HG02798 (cell line): ENCODE measurements around the gene NRG2.

Experiments used
- ATAC-seq: cut with Tn5 transposase; IDR thresholded peaks from one replicate; pipeline ENCODE4 v1.9.1; 2021; ENCODE audit warnings: mild to moderate bottlenecking; ENCODE audit not compliant: unreplicated experiment, poor library complexity

The NRG2 gene

GRCh38 chr5:139911425-139912120, 131.5 kb downstream of the NRG2 start:
- ATAC-seq: no peak

DNA sequence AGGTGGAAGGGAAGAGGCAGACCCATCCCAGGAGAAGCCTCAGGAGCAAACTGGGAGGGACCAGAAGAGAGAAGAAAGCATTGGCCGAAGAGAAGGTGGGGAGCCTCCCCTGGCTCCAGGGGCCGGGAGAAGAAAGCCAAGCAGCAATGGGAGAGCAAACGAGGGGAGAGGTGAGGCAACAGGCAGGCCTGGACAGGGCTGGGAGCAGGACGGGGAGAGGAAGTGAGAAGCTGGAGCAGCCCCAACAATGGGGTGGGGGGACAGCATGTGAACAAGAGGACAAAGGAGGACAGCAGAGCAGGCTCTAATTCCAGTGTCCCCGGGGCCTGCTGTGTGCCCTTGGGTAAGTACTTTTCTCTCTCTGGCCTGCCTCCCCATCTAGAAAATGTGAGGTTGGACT, 132.2 kb downstream of the NRG2 start:
- no peak for ATAC-seq

- ATAC-seq: no peak
Measured at GRCh38 chr5:139910036-139910435, 133.1 kb downstream of the NRG2 start.

DNA sequence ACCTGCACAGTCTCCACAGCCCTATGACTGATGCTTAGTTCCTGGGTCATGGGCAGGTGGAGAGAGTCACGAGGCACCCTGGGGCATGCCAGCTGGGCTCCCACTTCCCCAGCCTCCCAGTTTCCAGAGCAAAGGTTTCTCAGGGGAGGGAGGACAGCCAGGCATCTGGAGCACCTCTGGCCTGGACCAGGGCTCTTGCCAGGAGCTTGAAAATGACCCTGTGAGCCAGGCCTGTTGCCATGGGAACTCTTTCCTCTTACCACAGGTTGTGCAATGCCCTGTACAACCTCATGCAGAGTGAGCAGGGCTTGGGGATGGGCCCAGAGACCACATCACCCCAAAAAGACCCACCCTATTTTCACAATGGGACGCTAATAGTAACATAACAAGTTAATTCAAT, 134.3 kb downstream of the NRG2 start:
- no peak for ATAC-seq

DNA sequence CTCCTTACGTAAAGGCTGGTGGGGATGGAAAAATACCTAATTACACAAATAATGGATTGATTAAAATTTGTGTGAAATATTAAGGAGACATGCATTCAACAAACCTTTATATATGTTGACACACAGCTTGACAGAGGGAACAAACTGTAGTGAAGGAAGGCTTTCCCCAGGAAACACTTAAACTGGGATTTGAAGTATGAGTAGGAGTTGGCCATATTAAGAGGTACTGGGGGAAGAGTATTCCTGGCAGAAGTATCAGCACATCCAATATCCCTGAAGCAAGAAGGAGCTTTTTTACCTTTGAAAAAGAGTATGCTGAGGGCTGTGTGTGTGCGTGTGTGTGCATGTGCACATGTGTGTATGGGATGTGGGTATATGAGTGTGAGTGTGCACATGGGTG, 136.4 kb downstream of the NRG2 start:
- ATAC-seq: no peak

DNA sequence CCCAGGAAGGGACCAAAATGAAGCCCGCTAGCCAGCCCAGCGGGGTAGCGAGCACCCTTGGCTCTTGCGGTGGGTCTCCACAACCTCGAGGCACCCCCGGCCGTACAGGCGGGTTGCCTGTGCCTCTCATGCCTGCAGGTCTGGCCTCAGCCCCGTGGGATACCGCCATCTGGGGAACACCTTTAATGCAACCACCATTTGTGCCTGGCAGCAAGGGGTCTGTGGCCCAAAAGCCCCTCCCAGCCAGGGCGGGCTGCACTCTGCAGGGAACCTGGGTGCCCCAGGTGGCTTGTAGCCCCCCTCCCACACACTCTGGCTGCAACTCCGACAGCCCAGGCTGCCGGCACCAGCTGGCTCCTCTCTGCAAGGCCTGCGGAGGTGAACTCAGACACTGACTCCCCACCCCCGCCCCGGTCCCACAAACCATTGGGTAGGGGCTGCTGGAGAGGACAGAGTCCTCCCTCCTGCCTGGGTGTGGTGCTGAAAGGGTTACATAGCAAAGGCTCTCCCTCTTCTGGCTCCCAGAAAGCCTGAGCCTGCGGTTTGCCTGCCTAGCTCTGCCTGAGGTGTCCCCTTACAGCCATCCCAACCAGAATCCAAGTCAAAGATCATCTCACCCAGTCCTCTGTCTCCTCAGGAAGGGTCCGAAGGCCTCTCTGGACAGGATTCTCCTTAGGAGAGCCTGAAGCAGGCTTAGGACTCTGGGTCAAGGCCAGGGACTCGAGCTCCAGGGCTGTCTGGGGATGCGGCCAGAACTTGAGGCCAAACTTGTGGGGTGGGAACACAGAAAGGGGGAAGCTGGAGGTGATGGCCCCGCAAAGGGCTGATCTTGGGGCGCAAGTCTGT, 138.1 kb downstream of the NRG2 start:
- no peak for ATAC-seq

GRCh38 chr5:139904566-139904815, 138.6 kb downstream of the NRG2 start:
- peak; percentile 6 for ATAC-seq

- ATAC-seq: peak; percentile 33
Measured at GRCh38 chr5:139903795-139904565, 139.1 kb downstream of the NRG2 start.

DNA sequence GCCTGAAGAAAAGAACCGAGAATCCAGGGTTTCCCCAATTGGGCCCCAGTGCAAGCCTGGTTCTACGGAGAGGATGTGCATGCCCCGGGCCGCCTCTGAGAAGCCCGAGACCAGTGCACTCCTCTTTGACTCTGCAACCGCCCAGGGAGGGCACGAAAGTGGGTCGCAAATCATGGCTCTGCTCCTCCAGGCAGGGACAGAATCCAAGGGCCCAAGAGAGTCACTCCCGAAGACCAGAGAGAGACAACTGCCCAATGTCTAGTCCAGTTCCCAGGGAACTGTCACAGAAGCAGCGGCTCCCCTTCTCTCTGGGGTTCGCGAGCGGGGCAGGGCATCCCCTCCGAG, 139.7 kb downstream of the NRG2 start:
- ATAC-seq: no peak

- ATAC-seq: no peak
Measured at GRCh38 chr5:139901986-139902385, 141.1 kb downstream of the NRG2 start.

- no peak for ATAC-seq
Measured at GRCh38 chr5:139901251-139901575, 141.9 kb downstream of the NRG2 start.

DNA sequence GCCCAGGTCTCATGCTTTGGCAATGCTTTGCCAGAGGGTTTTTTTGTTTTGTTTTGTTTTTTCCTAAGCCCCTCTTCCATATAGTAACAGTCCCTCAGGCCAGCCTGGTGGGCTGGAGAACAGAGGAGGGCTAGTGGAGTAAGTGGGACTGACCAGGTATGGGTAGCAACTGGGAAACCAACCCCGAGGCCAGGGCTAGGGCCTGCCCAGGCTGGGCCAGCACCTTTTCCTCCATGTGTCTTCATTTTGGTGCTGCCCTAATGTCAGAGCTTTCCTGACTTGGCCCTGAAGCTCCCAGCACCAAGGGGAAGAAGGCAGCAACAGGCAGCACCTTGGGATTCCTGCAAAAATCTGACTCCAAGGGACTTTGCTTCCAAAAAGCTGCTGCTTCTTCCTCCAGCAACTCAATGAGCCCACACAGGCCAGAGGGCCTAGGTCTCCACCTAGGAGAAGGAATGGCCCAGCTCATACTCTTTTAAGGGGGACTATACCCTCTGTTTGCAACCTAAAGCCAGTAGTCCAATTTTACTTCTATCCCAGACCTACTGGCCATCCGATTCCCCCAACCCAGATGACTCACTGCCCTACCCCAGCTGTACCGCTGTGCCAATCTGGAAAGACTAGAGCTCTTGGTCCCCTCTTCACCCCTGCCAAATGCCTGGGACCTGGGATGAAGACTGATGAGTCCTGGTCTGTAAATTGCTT, 142.4 kb downstream of the NRG2 start:
- no peak for ATAC-seq

DNA sequence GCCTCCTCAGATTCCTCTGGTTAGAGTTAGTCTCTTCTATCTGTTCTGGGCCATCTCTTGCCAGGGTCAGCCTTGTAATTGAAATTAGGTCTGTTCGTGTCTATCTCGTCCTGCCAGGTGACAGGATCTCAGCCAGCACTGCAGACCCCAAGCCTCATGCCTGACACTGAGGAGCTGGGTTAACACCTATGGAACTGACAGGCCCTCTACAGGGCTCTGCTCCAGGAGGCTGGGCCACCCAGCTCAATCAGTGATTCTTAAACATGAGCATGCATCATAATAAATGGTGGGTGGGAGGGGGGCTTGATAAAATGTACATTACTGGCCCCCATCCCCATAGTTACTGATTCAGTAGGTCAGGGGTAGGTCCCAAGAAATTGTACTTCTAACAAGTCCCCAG, 144.1 kb downstream of the NRG2 start:
- no peak for ATAC-seq

- no peak for ATAC-seq
Measured at GRCh38 chr5:139897982-139898381, 145.1 kb downstream of the NRG2 start.

DNA sequence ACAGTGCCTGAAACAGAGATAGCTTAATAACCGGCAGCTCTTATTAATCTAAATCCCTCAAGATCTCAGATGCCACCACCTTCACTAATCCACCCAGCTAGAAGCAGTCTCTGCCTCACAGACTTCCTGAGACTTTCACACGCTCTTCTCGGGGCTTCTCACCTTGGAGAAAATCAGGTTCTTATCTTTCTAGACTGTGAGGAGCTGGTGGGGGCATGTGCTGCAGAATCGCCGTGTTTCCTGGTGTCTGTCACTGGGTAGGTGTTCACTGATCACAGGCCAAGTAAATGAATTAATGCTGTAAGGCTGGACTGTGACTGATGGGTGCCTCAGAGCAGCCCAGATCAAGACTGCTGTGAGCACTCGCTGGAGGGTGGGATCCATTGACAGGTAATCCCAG, 145.8 kb downstream of the NRG2 start:
- ATAC-seq: no peak

DNA sequence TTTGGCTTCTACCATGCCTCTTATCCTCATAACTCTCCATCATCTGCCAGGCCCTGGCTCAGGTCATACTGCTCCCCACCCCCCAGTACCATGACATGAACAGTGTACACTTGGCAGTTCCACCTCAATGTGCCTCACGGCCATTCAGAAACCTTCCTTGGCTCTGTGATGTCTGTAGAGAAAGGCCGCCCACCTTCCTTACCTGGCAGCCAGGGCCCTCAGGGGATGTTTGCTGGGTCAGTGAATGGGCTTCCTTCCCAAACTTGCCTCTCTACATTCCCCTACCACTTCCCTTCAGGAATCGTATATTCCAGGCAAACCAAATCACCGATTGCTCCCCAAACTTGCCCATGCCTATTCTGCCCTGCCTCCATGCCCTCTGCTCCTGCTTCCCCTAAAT, 146.4 kb downstream of the NRG2 start:
- no peak for ATAC-seq

DNA sequence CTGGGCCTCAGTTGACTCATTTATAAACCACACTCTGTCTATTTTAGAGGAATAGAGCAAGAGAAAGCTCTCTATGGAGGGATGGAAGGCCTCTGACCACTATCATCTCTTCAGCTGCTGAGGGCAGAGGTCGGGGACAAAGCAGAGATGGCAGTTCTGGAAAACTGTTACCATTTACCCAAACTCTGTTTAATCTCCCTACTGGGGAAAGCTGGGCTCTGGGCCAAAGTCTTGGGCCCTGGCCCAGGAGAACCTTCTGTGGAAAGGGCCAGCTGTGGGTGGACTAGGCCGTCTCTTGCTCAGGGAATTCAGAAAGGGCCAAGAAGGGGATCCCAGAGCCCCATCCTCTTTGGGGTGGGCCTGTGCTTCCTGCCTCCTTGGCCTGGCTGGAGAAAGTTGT, 147.5 kb downstream of the NRG2 start:
- no peak for ATAC-seq

- no peak for ATAC-seq
Measured at GRCh38 chr5:139895046-139895445, 148.1 kb downstream of the NRG2 start.

GRCh38 chr5:139893873-139894272, 149.2 kb downstream of the NRG2 start:
- ATAC-seq: no peak

DNA sequence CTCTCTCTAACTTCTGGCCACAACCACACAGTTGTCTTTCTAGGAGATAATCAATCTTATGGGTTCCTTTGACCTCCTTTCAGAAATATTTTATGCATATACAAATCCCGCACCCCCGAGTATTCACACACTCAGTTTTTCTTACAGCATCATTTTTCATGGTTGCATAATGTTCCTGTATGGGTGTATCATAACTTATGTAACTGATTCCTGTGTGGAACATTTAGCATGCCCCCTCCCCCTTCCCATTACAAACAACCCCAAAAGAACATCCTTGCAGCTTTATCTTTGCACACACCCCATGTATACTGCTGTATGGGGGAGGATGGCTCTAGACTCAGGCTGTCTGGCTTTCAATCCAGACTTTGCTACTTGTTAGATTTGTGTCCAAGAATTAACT, 153.7 kb downstream of the NRG2 start:
- no peak for ATAC-seq

DNA sequence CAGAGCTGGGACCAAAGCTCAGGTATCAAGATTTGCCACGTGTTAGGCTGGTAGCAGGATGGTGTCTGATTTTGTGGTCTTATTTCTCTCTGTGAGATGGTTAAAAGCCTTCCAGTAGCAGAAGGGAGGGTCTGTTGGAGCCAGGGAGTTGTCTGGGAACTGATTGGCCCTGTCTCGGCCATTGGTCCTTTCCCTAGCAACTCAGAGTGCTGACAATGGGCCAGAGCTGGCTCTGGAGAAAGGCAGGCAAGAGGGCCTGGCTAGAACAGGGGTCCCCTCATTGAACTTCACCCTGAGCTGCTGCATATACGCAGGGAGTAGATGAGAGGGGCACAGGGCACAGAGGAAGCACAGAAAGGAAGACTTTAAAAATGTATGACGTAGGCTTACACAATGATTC, 154.7 kb downstream of the NRG2 start:
- ATAC-seq: no peak
